ENCODE data around the gene WNT2.

DNA sequence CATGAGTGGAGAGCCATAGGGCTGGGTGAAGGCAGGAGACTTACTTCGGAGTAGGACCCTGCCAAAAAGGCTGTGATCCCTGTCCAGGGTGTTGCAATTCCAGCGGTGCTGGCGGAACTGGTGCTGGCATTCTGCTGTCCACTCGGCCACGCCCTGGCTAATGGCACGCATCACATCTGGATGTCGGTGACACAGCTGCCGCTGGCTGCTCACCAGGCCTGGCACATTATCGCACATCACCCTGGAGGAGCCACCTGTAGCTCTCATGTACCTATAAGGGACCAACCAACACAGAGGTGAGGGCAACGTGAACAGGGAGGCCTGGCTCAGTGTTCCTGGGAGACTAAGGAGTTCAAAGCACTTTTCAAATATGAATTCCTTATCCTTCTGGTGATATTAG, 2.3 kb downstream of the WNT2 start:
- no peak for TF ChIP-seq POLR2A (IDR thresholded peaks at IDR 0.05)
- TF ChIP-seq CTCF (IDR thresholded peaks at IDR 0.05), result no peak

Data from transverse colon (tissue), 3 donors.